Activated B cell treated with CpG ODN at 0.5 μM for 24 hours (primary cell): ENCODE data around the gene POLK. TPM values are rescaled to one million over a fixed set of nuclear protein-coding genes. Genes with fewer than 3 reads are reported as not detected.

Experiments used
- ATAC-seq: fragments of 200-7000 bp; cut with Tn5 transposase; one replicate; pipeline ENCODE4 v1.10.0; 2021; ENCODE audit warnings: low read depth, mild to moderate bottlenecking, moderate library complexity
- CTCF ChIA-PET: fragments of 350-600 bp; sonication (Branson Sonifier 250); formaldehyde crosslinking; loops from one replicate; lab custom pipeline; 2021; ENCODE audit warnings: antibody characterized with exemption; lab: Charles Lee
- POLR2A ChIA-PET: fragments of 350-600 bp; sonication (Branson Sonifier 250); formaldehyde crosslinking; loops from one replicate; lab custom pipeline; 2021; ENCODE audit warnings: antibody characterized with exemption; lab: Charles Lee
- DNase-seq: peaks from one replicate; pipeline ENCODE4 v3.0.0; 2022
- H3K27ac Mint-ChIP-seq: one replicate; pipeline ENCODE4 v1.8.0; 2020; ENCODE audit warnings: mixed read lengths
- H3K27me3 Mint-ChIP-seq: one replicate; pipeline ENCODE4 v1.8.0; 2021; ENCODE audit warnings: mixed read lengths
- H3K36me3 Mint-ChIP-seq: one replicate; pipeline ENCODE4 v1.8.0; 2021; ENCODE audit warnings: low read depth, mixed read lengths
- H3K4me1 Mint-ChIP-seq: one replicate; pipeline ENCODE4 v1.8.0; 2021; ENCODE audit warnings: mixed read lengths
- H3K4me3 Mint-ChIP-seq: one replicate; pipeline ENCODE4 v1.8.0; 2020; ENCODE audit warnings: mild to moderate bottlenecking, mixed read lengths
- H3K9me3 Mint-ChIP-seq: one replicate; pipeline ENCODE4 v1.8.0; 2020; ENCODE audit warnings: mixed read lengths
- CTCF ChIP-seq: fragments of 200-600 bp; IDR thresholded peaks from one replicate; pipeline ENCODE4 v1.8.0; 2022; ENCODE audit warnings: antibody characterized with exemption, mild to moderate bottlenecking
- intact Hi-C: fragments of 100-400 bp; cut with micrococcal nuclease; formaldehyde crosslinking; loops from one replicate; pipeline ENCODE4 v1.15.1; 2024
- total RNA-seq: library from RNA; stranded (reverse); gene quantifications from 2 replicates; pipeline ENCODE4 v1.2.3, GENCODE V29; 2022

Gene POLK
- total RNA-seq, 1 donor from 2014 or later: 34.0 TPM

DNA sequence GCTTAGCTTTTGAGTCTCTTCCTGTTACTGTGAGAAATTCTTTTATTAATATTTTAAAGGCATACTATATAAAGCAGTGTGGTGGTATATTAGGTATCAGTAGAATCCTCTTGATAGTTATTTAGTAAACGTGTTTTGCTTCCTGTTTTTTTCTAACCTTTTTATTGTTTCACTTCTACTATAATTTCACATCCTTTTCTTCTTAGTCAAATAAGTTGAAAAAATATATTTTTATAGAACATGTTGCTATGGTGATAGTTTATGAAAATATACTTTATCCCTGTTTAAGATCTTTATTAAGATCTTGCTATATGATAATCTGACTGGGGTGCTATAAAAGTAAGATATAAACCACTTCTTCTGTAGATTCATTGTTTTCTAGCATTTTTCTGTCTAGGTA is 2.1 kb downstream of the POLK start:
- peaks cover 13% of the 10 kb centered on the region for H3K36me3 Mint-ChIP-seq
- CTCF ChIA-PET: interaction anchor here (0.9 kb wide), 1 partner anchor 12 kb away, joined by 3 read pairs; no protein-coding TSS in a partner anchor
- no peaks in the 10 kb centered on the region for H3K27me3 Mint-ChIP-seq
- peaks cover 71% of the 10 kb centered on the region for H3K4me1 Mint-ChIP-seq
- no peak for ATAC-seq
- POLR2A ChIA-PET: no interaction called here
- H3K27ac Mint-ChIP-seq: peak overlapping the region; percentile 70
- peak overlapping the region; percentile 28 for H3K4me3 Mint-ChIP-seq
- H3K9me3 Mint-ChIP-seq: no peaks in the 10 kb centered on the region
- intact Hi-C loops: loop anchor here (5.0 kb wide), 3 partner anchors 153 to 888 kb away; partner anchors contain the start of genes HEXB and IQGAP2
- no peak for TF ChIP-seq CTCF
- DNase-seq: no peak

DNA sequence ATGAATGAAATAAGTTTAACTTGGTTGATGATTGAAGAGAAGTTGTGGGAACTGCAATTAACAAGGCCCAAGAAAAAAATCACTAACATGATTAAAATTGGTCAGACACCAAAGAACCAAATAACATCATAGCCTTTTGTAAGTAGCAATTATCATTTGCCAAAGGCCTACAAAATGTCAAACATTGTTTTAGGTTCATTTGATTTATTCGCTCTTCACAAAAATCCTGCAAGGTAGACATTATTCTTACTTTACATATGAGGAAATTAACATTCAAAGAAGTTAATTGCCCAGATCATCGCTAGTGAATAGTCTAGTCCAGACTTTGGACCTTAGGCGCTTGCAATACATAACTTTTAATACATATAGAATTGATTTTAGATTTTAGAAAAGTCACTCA is 2.6 kb downstream of the POLK start:
- intact Hi-C loops: loop anchor here (5.0 kb wide), 3 partner anchors 153 to 888 kb away; partner anchors contain the start of genes HEXB and IQGAP2
- Mint-ChIP-seq H3K27ac (peak overlapping the region; percentile 70), H3K4me1 (peaks cover 73% of the 10 kb centered on the region), H3K36me3 (peaks cover 17% of the 10 kb centered on the region), H3K4me3 (peak overlapping the region; percentile 28), H3K27me3 (no peaks in the 10 kb centered on the region), H3K9me3 (no peaks in the 10 kb centered on the region)
- CTCF ChIA-PET: interaction anchor here (0.9 kb wide), 1 partner anchor 11 kb away, joined by 3 read pairs; no protein-coding TSS in a partner anchor
- ATAC-seq: no peak
- no peak for DNase-seq
- TF ChIP-seq CTCF: no peak
- POLR2A ChIA-PET: no interaction called here

DNA sequence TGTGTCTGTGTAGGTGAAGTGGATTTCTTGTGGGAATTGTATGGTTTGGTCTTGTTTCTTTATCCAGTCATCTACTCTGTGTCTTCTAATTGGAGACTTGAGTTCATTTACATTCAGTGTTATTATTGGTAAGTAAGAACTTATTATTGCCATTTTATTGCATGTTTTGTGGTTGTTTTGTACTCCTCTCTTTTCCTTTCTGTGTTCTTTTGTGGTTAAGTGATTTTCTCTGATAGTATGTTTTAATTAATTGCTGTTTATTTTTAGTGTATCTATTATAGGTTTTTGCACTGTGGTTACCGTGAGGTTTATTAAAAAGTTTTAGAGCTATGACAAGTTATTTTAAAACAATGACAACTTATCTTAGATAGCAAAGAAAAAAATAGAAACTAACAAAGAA is 8.1 kb downstream of the POLK start:
- no peak overlapping the region for H3K4me3 Mint-ChIP-seq
- intact Hi-C loops: no loop called here
- ChIA-PET CTCF (no interaction called here), POLR2A (no interaction called here)
- peaks cover 14% of the 10 kb centered on the region for H3K9me3 Mint-ChIP-seq
- DNase-seq (no peak), ATAC-seq (no peak)
- no peak for TF ChIP-seq CTCF
- no peak overlapping the region for H3K27ac Mint-ChIP-seq
- H3K36me3 Mint-ChIP-seq: peaks cover 37% of the 10 kb centered on the region
- H3K4me1 Mint-ChIP-seq: peaks cover 52% of the 10 kb centered on the region
- H3K27me3 Mint-ChIP-seq: no peaks in the 10 kb centered on the region

DNA sequence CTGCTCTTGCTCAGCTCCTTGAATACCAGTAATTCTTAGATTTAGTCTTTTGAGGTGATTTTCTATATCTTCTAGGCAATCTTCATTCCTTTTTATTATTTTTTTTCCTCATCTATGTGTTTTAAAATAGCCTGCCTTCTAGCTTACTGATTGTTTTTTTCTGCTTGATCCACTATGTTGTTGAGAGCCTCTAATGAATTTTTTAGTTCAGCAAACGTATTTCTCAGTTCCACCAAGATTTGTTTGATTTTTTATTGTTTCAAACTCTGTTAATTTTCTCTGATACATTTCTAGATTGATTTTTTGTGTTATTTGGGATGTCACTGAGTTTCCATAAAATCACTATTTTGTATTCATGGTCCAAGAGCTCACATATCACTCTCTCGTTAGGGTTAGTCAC is 9.5 kb downstream of the POLK start:
- H3K9me3 Mint-ChIP-seq: peaks cover 14% of the 10 kb centered on the region
- no peak for ATAC-seq
- CTCF ChIA-PET: interaction anchor here (1.3 kb wide), 1 partner anchor 9 kb away, joined by 7 read pairs; the partner anchor contains the start of gene POLK
- H3K4me1 Mint-ChIP-seq: peaks cover 53% of the 10 kb centered on the region
- POLR2A ChIA-PET: interaction anchor here (1.0 kb wide), 1 partner anchor 8 kb away, joined by 4 read pairs; no protein-coding TSS in a partner anchor
- H3K4me3 Mint-ChIP-seq: no peak overlapping the region
- H3K36me3 Mint-ChIP-seq: peaks cover 37% of the 10 kb centered on the region
- no peak for TF ChIP-seq CTCF
- no peaks in the 10 kb centered on the region for H3K27me3 Mint-ChIP-seq
- DNase-seq: no peak
- intact Hi-C loops: no loop called here
- H3K27ac Mint-ChIP-seq: no peak overlapping the region

- Mint-ChIP-seq H3K27me3 (no peaks in the 10 kb centered on the region), H3K9me3 (peaks cover 14% of the 10 kb centered on the region), H3K4me1 (peaks cover 55% of the 10 kb centered on the region), H3K27ac (no peak overlapping the region), H3K4me3 (no peak overlapping the region), H3K36me3 (peaks cover 37% of the 10 kb centered on the region)
- intact Hi-C loops: no loop called here
- no peak for TF ChIP-seq CTCF
- ATAC-seq (no peak), DNase-seq (no peak)
- ChIA-PET POLR2A (no interaction called here), CTCF (no interaction called here)
These were observed 10.3 kb downstream of the POLK start for GRCh38 chr5:75522025-75522424.
